Measurements from ENCODE around the gene RASAL2.
"Not testable (repeated sequence)": the region's sequence is repeated elsewhere in the genome, so short reads cannot be mapped to it uniquely, and the experiment has no call there.

The RASAL2 gene

DNA sequence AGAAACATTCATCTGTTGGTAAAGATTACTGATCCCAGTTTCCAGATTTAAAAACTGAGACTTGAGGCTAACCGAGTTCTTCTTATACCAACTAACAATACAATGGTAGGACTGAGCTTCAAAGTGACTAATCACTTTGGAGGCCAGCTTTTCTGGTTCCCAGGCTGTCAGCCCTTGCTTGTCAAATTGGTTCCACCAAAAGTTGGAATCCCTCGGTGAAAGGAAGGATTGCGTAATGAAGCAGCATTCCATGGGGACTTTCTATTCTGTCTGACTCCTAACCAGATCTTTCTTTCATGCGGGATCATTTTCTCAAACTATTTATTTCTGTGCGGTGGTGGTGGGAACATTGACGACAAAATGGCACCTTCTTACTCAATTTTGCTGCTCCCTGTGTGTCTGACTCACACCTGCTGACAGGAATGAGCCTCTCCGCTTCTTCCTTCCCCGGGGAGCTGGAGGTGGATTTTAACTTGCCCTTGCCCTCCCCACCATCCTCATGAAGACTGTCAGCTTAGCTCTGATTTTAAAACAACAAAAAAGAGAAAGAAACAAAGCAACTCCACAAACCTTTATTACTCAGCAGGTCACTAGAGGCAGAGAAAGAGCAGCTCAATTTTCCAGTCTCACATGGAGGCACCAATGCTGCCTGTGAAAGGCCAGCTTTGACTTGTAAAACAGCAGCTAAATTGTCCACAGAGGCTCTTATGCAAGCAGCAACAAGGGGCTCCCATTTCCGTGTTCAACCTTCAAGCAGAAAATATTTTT, 32.9 kb upstream of the RASAL2 start:
- H3K4me3 ChIP-seq (ENCODE audit: low read length) = no peak overlapping the region
- TF ChIP-seq ZNF274 (IDR thresholded peaks at IDR 0.05; ENCODE audit: low read depth, low read length) = no peak

DNA sequence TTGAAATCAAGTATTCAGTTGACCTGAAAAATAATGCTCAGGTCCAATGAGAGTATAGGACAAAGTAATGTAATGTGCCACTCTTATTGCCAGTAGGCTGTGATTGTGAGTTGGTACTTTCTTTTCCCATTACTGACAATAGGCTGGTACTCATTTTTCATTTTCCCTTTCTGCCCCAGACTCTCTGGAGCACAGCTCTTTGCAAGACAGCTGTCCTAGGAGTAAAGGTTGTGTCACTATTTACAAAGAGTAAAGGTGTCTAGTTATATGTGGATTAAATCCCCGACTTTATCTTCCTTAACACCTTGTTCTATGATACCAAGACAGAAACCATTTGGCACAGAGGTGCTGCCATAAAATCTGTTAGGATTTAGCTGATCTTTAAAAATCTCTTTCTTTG, 32.3 kb upstream of the RASAL2 start:
- no peak for TF ChIP-seq ZNF274 (IDR thresholded peaks at IDR 0.05; ENCODE audit: low read depth, low read length)
- no peak overlapping the region for H3K4me3 ChIP-seq (ENCODE audit: low read length)

DNA sequence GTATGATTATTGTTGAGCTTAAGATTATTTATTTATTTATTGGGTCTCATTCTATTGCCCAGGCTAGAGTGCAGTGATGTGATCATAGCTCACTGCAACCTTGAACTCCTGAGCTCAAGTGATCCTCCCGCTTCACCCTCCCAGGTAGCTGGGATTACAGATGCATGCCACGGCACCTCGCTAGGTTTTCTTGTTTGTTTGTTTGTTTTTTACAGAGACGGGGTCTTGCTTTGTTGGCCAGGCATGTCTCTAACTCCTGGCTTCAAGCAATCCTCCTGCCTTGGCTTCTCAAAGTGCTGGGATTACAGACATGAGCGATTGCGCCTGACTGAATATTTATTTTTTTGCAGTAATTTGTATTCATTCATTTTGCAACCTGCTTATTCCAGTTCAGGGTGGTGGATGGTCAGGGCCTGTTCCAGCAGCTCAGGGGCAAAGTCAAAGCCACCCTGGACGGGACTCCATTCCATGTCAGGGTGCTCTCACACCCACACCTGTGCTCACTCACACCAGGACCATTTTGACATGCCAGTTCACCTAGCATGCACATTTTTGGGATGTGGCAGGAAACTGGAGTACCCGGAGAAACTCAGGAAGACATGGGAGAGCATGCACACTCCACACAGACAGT, 29.6 kb upstream of the RASAL2 start:
- H3K4me3 ChIP-seq (ENCODE audit: low read length) = no peak overlapping the region
- no peak for TF ChIP-seq ZNF274 (IDR thresholded peaks at IDR 0.05; ENCODE audit: low read depth, low read length)

DNA sequence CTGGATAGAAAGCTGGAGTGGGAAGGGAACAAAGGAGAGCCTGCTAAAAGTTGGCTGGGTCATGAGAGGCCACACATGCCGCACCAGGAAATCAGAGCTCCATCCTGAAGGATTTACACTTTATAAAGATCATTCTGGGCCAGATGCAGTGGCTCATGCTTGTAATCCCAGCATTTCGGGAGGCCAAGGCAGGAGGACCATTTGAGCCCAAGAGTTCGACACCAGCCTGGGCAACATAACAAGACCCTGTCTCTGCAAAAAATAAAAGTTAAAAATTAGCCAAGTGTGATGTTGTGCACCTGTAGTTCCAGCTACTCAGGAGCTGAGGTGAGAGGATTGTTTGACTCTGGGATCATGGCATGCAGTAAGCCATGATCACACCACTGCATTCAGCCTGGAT, 28.7 kb upstream of the RASAL2 start:
- no peak for TF ChIP-seq ZNF274 (IDR thresholded peaks at IDR 0.05; ENCODE audit: low read depth, low read length)
- H3K4me3 ChIP-seq (ENCODE audit: low read length) = no peak overlapping the region

DNA sequence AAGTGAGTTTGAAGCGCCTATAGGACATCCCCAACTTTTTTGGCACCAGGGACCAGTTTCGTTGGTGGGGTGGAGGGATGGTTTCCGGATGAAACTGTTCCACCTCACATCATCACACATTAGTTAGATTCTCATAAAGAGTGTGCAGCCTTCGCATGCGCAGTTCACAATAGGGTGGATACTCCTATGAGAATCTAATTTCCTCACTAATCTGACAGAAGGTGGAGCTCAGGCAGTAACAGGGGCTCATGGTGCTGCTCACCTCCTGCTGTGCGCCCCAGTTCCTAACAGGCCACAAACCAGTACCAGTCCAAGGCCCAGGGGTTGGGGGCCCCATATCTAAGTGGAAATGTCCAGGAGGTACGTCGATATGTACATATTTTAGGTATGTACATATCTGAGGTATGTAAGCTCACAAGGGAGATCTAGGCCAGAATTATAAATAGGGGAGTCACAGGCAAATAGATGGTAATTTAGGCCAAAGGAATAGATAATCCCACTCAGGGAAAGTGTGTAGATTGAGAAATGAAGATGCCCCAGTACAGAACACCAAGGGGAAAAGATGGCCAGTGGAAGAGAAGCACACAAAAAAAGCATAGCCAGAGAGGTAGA, 27.5 kb upstream of the RASAL2 start:
- no peak for TF ChIP-seq ZNF274 (IDR thresholded peaks at IDR 0.05; ENCODE audit: low read depth, low read length)

DNA sequence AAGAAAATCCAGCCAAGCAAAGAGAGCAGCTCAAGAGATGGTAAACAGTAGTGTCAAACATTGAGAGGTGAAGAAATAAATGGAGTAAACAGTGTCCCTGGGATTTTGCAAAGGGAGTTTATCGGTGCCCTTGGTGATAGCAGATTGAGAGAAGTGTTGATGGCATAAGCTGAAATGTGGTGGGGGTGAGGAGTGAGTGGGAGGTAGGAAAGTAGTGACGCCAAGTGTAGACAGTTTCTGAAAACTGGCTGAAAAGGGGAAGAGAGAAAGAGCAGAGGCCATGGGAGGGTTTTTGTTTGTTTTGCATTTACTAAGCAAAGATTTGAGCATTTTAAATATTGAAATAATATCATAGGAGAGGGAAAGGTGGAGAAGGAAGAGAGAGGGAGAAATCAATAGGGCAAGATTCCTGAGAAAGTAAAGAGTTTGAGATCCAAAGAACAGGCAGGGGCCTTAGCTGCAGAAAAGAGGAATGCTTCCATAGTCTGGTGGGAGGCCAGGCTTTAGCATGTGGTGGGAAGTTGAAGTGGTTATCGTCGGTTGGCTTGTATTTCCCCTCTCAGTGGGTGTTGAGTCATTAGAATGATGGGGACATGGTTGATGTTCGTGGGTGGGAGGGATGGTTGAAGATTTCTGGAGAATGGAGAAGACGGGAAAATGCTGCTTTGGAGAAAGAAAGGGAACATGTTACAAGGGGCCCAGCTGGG, 26.8 kb upstream of the RASAL2 start:
- no peak for TF ChIP-seq ZNF274 (IDR thresholded peaks at IDR 0.05; ENCODE audit: low read depth, low read length)
- no peak overlapping the region for H3K4me3 ChIP-seq (ENCODE audit: low read length)

More for the DNA sequence above, 27.5 kb upstream of the RASAL2 start:
- no peak overlapping the region for H3K4me3 ChIP-seq (ENCODE audit: low read length)

DNA sequence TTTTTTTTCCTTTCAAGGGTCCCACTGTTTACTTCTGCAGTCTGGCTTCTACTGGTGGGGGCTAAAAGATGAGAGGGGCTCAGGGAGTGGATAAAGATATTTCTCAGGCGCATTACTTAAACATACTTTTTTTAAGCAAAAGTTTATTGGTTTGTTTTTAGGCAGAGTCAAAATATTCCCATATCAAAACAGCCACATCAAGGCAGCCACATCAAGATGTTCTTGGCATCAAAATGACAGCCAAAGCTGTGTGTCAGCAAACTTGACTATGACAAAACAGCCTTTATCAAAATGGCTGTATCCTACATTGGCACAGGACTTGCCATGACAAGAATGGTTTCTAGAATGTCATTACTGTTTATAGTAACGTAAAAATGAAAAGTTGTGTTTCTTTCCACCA, 22.1 kb upstream of the RASAL2 start:
- TF ChIP-seq ZNF274 (IDR thresholded peaks at IDR 0.05; ENCODE audit: low read depth, low read length) = no peak
- H3K4me3 ChIP-seq (ENCODE audit: low read length) = no peak overlapping the region

DNA sequence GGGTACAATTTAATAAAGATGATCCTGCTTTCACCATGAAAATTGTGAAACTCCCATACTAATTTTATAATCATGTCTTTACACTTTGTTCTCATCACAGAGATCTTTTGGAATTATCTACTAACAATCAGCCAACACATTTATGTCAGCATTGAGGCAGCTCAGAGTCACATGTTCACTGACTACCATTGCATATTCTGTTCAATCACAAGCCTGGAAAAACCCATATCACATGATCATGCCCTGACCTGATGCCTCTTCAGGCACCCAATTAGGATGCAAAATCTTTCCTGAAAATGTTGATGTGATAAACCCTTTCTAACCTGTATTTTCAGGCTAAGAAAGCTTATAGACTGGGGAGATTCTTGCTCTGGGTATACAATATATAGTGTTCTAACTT, 21.6 kb upstream of the RASAL2 start:
- H3K4me3 ChIP-seq (ENCODE audit: low read length) = no peak overlapping the region
- TF ChIP-seq ZNF274 (IDR thresholded peaks at IDR 0.05; ENCODE audit: low read depth, low read length) = no peak

DNA sequence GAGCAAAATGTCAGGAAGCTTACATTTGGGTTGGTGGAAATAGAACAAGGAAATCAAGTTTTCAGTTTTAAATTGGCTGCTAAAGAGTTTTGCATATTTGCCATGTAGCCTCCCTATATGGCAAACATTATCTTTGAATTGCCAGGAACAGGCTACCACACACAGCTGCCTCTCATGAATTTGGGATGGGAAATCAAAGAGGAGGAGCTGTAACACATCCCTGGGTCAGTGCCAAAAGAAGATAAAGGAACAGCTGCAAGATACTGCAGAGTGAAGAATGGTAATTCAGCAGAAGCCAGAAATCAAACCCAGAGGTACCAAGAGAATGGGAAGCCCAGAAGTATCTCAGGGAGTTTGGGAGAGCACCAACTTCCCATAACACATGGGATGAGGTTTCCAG, 18.6 kb upstream of the RASAL2 start:
- no peak for TF ChIP-seq ZNF274 (IDR thresholded peaks at IDR 0.05; ENCODE audit: low read depth, low read length)
- H3K4me3 ChIP-seq (ENCODE audit: low read length) = no peak overlapping the region

DNA sequence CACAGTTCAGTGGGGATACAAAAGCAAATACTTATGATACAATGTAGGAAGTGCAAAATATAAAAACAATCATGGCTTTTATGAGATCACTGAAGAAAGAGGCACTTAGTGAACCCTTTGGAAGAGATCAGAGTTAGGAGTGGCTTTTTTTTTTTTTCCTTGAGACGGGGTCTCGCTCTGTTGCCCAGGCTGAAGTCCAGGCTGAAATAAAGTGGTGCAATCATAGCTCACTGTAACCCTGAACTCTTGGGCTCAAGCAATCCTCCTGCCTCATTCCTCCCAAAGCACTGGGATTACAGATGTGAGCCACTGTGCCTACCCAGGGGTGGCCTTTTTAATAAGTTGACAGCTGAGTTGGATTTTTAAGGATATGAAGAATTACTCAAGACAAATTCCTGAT, 17.3 kb upstream of the RASAL2 start:
- TF ChIP-seq ZNF274 (IDR thresholded peaks at IDR 0.05; ENCODE audit: low read depth, low read length) = no peak
- no peak overlapping the region for H3K4me3 ChIP-seq (ENCODE audit: low read length)

DNA sequence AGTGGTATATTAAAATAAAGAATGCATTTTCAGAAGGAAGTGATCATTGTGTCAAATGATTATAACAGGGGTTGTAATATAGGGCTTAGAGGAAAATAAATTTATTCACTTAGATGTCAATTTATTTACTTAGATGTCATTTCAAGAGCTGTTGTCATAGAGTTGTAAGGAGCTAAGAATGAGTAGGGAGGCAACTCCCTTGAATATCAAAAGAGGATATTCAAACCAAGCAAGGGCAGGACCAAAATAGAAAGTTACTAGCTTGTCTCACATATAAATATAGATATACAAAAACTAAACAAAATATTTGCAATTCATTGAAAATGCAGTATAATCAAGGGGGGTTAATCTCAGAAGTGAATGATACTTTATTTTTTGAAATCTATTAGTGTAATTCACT, 16.0 kb upstream of the RASAL2 start:
- no peak overlapping the region for H3K4me3 ChIP-seq (ENCODE audit: low read length)
- no peak for TF ChIP-seq ZNF274 (IDR thresholded peaks at IDR 0.05; ENCODE audit: low read depth, low read length)

DNA sequence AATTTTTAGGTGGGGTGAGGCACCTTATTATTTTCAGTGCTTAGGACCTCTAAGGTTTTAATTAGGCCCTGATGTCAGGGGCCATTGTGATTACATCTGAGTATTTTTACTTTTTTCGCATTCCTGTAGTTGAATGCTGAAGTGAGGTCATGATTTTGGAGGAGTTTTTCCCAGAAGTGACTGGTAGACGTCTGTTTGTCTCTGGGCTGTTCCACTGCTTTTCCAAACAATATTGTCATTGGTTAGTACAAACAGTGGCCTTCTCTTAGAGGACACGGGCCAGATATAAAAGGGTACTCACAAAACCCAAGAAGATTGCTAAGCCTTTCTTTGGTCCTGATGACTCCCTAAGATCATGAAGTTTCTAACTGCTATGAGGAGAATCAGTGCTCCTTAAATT, 7.6 kb upstream of the RASAL2 start:
- TF ChIP-seq ZNF274 (IDR thresholded peaks at IDR 0.05; ENCODE audit: low read depth, low read length) = no peak
- no peak overlapping the region for H3K4me3 ChIP-seq (ENCODE audit: low read length)

DNA sequence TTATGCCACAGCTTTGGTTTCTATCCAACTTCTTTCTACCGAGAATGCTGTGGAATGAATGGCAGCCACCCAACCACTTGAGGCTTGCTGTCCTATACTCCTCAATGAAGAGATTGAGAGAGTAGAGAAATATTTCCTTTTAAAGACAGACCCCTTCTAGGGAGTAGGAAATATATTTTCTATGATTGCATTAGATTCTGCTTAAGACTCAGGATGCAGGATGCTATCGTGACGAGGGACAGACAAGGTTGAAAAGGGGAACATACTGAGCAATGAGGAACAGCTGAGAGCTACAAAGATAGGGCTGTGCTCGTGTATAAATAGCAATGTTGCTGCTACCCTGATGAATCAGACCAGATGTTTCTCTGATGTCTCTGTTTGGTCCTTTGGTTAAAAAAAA, 7.1 kb upstream of the RASAL2 start:
- no peak for TF ChIP-seq ZNF274 (IDR thresholded peaks at IDR 0.05; ENCODE audit: low read depth, low read length)
- H3K4me3 ChIP-seq (ENCODE audit: low read length) = no peak overlapping the region

DNA sequence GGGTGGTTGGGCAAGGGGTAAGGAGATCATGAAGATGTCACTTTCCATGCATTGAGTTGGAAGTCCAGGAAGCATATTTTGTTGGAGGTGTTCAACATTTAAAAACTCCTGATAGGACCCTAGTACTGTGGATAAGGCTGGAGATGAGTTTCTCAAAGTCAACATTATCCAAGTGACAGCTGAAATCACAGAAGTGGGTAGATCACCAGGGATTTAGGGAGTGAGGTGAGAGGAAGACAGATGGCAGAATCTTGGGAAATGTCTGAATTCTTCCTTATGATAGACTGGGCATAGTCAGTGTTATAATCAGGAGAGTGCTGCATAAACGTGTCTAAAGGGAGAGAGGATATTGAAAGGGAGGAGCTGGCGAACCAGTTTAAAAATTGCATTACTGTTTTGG, 5.3 kb upstream of the RASAL2 start:
- H3K4me3 ChIP-seq (ENCODE audit: low read length) = no peak overlapping the region
- TF ChIP-seq ZNF274 (IDR thresholded peaks at IDR 0.05; ENCODE audit: low read depth, low read length) = no peak

DNA sequence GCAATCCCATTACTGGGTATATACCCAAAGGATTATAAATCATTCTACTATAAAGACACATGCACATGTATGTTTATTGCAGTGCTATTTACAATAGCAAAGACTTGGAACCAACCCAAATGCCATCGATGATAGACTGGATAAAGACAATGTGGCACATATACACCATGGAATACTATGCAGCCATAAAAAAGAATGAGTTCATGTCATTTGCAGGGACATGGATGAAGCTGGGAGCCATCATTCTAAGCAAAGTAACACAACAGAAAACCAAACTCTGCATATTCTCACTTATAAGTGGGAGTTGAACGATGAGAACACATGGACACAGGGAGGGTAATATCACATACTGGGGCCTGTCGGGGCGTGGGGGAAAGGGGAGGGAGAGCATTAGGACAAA, 2.5 kb upstream of the RASAL2 start:
- not testable (repeated sequence) for H3K4me3 ChIP-seq (ENCODE audit: low read length)
